Esophagus squamous epithelium (tissue), 4 donors: ENCODE data around the gene ABCA3.

Experiments used
- CTCF ChIP-seq, 6 experiments: fragments of 450-650 bp in 4 of 6; fragments of 200-600 bp in 2 of 6; sonication (generic) in 2 of 6; IDR thresholded peaks; one replicate each; pipeline ENCODE4 v1.5.1; 2016 to 2019; ENCODE audit warnings: antibody characterized with exemption in 6 of 6, mild to moderate bottlenecking in 4 of 6, moderate library complexity in 4 of 6
- POLR2A ChIP-seq, 4 donors: fragments of 450-650 bp; IDR thresholded peaks; one replicate each; pipeline ENCODE4 v1.6.1; 2017; ENCODE audit warnings: antibody characterized with exemption in 4 of 4, mild to moderate bottlenecking in 4 of 4, moderate library complexity in 3 of 4

- TF ChIP-seq CTCF (IDR thresholded peaks at IDR 0.05) (no peak), POLR2A (IDR thresholded peaks at IDR 0.05) (no peak)
These were observed 68.6 kb downstream of the ABCA3 start for GRCh38 chr16:2271848-2272461.
